GM12864 (cell line): ENCODE results near the gene TMEM186.

Experiments
- DNase-seq: peaks from one replicate; pipeline ENCODE4 v3.0.0-alpha.2; 2011; ENCODE audit warnings: low read depth
- H3K4me3 ChIP-seq: 2 replicates; pipeline ENCODE4 v1.5.1; 2011; ENCODE audit warnings: mild to moderate bottlenecking, low read depth, low read length, control low read depth
- TF ChIP-seq, protein P1 (sequence below): IDR thresholded peaks from 2 replicates; pipeline ENCODE4 v1.5.1; 2011; ENCODE audit warnings: low read depth, mild to moderate bottlenecking, moderate library complexity, low read length, control low read depth, inconsistent platforms; ENCODE audit errors: missing control alignments

TMEM186 gene

GRCh38 chr16:8818504-8819270, 21.2 kb upstream of the TMEM186 start:
- no peak for DNase-seq
- no peak overlapping the region for H3K4me3 ChIP-seq
- TF ChIP-seq, protein P1, sequence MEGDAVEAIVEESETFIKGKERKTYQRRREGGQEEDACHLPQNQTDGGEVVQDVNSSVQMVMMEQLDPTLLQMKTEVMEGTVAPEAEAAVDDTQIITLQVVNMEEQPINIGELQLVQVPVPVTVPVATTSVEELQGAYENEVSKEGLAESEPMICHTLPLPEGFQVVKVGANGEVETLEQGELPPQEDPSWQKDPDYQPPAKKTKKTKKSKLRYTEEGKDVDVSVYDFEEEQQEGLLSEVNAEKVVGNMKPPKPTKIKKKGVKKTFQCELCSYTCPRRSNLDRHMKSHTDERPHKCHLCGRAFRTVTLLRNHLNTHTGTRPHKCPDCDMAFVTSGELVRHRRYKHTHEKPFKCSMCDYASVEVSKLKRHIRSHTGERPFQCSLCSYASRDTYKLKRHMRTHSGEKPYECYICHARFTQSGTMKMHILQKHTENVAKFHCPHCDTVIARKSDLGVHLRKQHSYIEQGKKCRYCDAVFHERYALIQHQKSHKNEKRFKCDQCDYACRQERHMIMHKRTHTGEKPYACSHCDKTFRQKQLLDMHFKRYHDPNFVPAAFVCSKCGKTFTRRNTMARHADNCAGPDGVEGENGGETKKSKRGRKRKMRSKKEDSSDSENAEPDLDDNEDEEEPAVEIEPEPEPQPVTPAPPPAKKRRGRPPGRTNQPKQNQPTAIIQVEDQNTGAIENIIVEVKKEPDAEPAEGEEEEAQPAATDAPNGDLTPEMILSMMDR, result no peak

GRCh38 chr16:8816967-8817655, 19.7 kb upstream of the TMEM186 start:
- no peak for DNase-seq
- TF ChIP-seq, protein P1, result no peak
- no peak overlapping the region for H3K4me3 ChIP-seq

GRCh38 chr16:8814095-8814806, 16.8 kb upstream of the TMEM186 start:
- TF ChIP-seq, protein P1, result no peak
- no peak for DNase-seq
- no peak overlapping the region for H3K4me3 ChIP-seq

GRCh38 chr16:8812162-8812843, 14.9 kb upstream of the TMEM186 start:
- H3K4me3 ChIP-seq, result no peak overlapping the region

DNA sequence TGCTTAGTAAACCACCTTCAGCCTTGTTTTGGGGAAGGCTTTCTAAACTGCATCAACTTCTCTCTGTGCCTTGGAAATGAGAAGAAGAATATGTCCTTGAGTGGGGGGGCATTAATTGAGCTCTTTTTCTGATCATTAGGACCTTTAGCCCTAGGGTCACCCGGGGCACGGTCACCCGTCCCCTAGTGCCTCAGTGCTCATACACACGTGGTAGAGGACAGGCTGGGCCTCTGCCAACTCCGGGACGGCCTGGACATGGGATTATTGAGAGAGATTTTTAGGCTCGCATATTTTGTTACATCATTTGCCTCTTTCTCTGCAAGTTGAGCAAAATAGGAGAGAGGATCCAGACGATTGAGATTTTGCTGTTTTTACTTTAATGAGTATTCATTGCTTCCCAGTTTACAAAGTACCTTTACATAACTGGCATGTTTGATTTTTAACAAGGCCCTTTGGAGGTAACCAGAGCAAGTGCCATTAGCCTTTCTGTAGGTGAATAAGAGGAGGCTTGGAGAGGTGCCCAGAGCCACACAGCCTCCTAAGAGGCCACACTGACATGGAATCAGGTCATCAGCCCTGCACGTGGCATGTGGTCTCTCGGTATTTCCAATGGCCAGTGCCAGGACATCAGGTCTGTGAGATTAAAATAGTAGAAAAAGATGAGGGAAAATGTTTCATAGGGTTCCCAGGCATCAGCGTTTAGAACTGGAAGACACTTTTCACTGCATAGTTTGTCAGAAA, 11.3 kb upstream of the TMEM186 start:
- TF ChIP-seq, protein P1, result no peak
- H3K4me3 ChIP-seq, result no peak overlapping the region
- no peak for DNase-seq

More at GRCh38 chr16:8812162-8812843, 14.9 kb upstream of the TMEM186 start:
- no peak for DNase-seq
- TF ChIP-seq, protein P1, result no peak

GRCh38 chr16:8808009-8808408, 10.6 kb upstream of the TMEM186 start:
- TF ChIP-seq, protein P1, result no peak
- no peak for DNase-seq
- no peak overlapping the region for H3K4me3 ChIP-seq
